ENCODE results near the gene IPO4.
"Not testable (repeated sequence)": the region's sequence is repeated elsewhere in the genome, so short reads cannot be mapped to it uniquely, and the experiment has no call there.

The IPO4 gene

DNA sequence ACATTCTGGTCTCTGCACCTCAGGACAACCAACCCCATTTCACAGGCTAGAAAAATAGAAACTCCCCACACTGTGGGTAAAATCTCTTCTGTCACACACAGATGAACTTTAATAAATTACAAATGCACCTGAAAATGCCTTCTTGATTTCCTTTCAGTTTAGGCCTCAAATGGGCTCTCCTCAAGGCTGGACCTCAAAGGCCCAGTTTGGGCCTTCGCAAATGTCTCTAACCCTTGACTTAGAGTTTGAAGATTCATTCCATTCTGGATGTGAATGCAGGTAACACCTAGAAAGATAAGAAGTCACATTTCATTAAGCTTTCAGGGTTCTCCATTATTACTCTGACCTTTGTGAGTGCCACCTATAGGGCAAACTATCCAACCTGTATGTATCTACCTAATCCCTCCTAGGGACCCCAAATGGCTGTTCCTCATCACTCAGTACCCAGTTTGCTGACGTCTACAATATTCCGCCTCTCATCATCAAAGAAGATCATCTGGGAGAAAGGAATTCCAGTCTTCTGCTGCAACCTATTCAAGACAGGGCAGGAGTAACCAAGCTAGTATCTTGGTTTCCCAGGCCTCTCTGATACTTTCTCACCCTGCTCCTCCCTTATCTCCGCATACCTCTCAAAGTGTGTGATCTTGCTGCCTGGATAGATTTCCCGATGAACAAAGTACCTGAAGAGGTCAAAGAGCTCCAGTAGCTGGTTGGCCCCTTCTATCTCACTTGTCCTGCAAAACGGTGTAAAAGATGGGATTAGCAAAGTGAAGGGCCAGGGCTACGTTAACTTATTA, 25.4 kb upstream of the IPO4 start:
- DNase-seq (ENCODE audit: insufficient read length) (no peak), FAIRE-seq (no peak)
- no peak for TF ChIP-seq TAF1 (IDR thresholded peaks at IDR 0.05; ENCODE audit: borderline replicate concordance, low read depth, low read length)
- TF ChIP-seq POLR2AphosphoS5 (IDR thresholded peaks at IDR 0.05; ENCODE audit: low read depth, low read length) = no peak
- TF ChIP-seq POLR2A (IDR thresholded peaks at IDR 0.05; ENCODE audit: low read depth, low read length) = no peak

DNA sequence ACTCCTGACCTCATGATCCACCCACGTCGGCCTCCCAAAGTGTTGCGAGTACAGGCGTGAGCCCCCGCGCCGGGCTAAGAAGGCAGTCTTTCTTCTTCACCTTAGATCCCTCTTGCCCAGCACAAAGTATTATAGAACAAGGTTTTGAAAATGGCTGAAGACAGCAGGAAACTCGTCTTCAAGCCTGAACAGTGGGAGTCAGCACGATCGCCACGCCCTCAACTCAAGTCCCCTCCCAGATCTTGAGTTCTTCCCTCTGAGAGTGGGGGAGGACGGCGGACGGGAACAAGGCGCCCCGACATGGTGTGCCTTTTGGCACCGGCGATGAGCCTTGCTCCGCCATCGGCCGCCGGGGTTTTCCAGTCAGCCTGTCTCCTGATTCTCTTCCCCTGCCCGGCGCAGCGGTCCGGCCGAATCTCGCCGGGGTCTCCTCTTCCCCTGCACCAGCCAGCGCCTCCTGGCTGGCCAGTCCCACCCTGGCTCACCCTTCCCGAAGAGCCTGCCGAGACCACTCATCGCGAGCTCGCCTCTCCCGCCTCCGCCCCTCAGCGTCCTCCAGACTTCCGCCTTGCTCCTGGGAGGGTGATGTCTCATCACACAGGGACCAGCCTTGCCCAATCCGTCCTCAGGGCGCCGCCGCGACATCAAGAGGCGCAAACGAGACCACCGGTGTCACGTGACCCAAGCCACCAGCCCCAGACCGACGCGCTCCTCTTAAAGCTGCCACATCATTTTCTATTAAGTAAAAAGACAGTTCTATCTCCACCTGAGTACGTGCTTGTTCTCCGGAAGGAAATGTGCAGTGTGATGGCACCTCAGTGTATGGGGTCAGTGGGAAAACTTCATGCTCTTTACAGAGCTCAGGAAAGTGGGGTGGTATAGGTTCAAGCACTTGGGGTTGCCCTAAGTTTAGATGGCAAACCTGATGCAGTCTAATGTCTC, 24.6 kb upstream of the IPO4 start, which contains the start of gene CHMP4A:
TSS of gene CHMP4A (minus strand) at position 565 of the 942 bp plus-strand sequence. CDS start at position 516, 49 bp downstream.
- peak; percentile 97 for TF ChIP-seq POLR2AphosphoS5 (IDR thresholded peaks at IDR 0.05; ENCODE audit: low read depth, low read length)
- TF ChIP-seq TAF1 (IDR thresholded peaks at IDR 0.05; ENCODE audit: borderline replicate concordance, low read depth, low read length) = peak; percentile 28; the same call in 1 of the 2 replicates
- TF ChIP-seq POLR2A (IDR thresholded peaks at IDR 0.05; ENCODE audit: low read depth, low read length) = peak; percentile 98
- peak; percentile 93 for FAIRE-seq

DNA sequence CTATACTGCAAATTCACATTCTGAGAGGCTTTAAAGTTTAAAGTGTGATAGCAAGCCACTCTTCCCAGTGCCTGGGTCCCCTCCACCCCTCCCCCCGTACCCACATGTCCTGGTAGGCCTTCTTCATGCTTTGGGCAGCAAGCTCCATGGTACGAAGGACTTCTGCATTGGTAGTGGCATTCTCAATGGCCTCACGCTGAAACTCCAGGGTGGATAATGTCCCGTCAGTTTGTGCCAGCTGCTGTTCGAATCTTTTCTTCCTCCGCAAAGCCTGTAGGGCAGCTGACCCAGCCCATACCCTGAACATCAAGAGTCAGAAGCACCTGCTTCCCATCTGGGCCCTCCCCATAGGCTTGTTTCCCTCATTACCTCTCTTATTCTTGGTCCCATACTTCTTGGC, 22.7 kb upstream of the IPO4 start:
- TF ChIP-seq TAF1 (IDR thresholded peaks at IDR 0.05; ENCODE audit: borderline replicate concordance, low read depth, low read length) (no peak), POLR2A (IDR thresholded peaks at IDR 0.05; ENCODE audit: low read depth, low read length) (no peak), POLR2AphosphoS5 (IDR thresholded peaks at IDR 0.05; ENCODE audit: low read depth, low read length) (no peak; the same call in 1 of the 2 replicates)
- FAIRE-seq (no peak), DNase-seq (ENCODE audit: insufficient read length) (no peak)

More for the DNA sequence above, 24.6 kb upstream of the IPO4 start, which contains the start of gene CHMP4A:
- peak; percentile 90 for DNase-seq (ENCODE audit: insufficient read length)

DNA sequence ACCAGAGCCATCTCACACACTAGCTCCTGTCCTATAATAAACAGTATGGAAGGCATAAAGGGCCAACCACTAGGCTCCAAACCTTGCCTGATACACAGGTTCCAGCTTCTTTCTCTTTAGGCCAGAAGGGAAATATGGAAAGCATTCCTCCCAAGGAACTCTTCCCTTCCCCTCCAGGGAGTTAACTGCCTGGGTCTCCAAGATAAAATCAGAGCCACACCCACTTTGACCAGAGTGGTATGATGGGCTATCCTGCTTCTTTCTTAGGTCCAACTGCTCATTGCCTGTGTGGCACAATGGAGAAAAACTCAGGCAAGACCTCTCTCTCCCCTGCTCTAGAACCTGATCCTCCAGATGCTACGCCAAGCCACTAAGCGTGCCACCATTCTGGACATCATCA, 19.0 kb upstream of the IPO4 start:
- FAIRE-seq = no peak
- no peak for DNase-seq (ENCODE audit: insufficient read length)
- TF ChIP-seq POLR2A (IDR thresholded peaks at IDR 0.05; ENCODE audit: low read depth, low read length) = no peak
- no peak for TF ChIP-seq POLR2AphosphoS5 (IDR thresholded peaks at IDR 0.05; ENCODE audit: low read depth, low read length)
- TF ChIP-seq TAF1 (IDR thresholded peaks at IDR 0.05; ENCODE audit: borderline replicate concordance, low read depth, low read length) = no peak

DNA sequence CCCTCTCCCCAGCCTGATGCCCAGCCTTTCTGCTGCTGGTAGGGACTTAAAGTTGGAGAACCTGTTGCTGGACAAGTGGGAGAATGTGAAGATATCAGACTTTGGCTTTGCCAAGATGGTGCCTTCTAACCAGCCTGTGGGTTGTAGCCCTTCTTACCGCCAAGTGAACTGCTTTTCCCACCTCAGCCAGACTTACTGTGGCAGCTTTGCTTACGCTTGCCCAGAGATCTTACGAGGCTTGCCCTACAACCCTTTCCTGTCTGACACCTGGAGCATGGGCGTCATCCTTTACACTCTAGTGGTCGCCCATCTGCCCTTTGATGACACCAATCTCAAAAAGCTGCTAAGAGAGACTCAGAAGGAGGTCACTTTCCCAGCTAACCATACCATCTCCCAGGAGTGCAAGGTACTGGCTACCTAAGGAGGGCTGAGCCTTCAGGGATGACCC, 18.5 kb upstream of the IPO4 start:
- DNase-seq (ENCODE audit: insufficient read length) (no peak), FAIRE-seq (no peak)
- TF ChIP-seq TAF1 (IDR thresholded peaks at IDR 0.05; ENCODE audit: borderline replicate concordance, low read depth, low read length) = no peak
- no peak for TF ChIP-seq POLR2A (IDR thresholded peaks at IDR 0.05; ENCODE audit: low read depth, low read length)
- TF ChIP-seq POLR2AphosphoS5 (IDR thresholded peaks at IDR 0.05; ENCODE audit: low read depth, low read length) = no peak

DNA sequence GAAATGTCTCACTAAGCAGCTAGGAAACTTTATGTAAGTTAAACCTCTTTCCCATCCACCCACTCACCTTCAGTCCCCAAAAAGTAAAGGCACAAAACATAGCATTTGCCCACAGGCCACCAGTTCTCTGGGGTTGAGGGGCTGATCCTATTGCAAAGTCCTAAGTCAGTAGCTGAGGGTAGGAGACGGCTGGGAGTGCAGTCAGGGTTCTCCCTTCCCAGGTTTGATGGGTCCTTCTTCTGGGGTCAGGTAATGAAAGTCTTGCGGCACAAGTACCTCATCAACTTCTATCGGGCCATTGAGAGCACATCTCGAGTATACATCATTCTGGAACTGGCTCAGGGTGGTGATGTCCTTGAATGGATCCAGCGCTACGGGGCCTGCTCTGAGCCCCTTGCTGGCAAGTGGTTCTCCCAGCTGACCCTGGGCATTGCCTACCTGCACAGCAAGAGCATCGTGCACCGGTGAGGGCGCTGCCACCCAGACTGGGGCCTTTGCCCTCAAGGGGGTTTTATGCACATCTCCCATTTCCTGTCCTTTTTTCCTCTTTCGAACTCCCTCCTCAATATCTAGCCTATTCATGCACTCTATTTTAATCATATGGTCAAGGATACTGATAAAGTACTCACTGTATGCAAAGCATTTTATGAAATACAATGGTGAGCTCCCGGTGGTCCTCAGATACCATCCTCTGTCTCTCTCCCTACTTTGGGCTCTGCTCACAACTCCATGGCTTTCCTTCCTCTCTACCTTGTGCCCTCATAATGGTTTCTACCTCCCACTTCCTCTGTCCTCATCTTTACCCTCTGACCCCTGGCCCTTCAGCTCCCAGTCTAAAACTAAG, 17.9 kb upstream of the IPO4 start:
- no peak for DNase-seq (ENCODE audit: insufficient read length)
- TF ChIP-seq POLR2A (IDR thresholded peaks at IDR 0.05; ENCODE audit: low read depth, low read length) (no peak), POLR2AphosphoS5 (IDR thresholded peaks at IDR 0.05; ENCODE audit: low read depth, low read length) (no peak), TAF1 (IDR thresholded peaks at IDR 0.05; ENCODE audit: borderline replicate concordance, low read depth, low read length) (no peak)
- FAIRE-seq = no peak

DNA sequence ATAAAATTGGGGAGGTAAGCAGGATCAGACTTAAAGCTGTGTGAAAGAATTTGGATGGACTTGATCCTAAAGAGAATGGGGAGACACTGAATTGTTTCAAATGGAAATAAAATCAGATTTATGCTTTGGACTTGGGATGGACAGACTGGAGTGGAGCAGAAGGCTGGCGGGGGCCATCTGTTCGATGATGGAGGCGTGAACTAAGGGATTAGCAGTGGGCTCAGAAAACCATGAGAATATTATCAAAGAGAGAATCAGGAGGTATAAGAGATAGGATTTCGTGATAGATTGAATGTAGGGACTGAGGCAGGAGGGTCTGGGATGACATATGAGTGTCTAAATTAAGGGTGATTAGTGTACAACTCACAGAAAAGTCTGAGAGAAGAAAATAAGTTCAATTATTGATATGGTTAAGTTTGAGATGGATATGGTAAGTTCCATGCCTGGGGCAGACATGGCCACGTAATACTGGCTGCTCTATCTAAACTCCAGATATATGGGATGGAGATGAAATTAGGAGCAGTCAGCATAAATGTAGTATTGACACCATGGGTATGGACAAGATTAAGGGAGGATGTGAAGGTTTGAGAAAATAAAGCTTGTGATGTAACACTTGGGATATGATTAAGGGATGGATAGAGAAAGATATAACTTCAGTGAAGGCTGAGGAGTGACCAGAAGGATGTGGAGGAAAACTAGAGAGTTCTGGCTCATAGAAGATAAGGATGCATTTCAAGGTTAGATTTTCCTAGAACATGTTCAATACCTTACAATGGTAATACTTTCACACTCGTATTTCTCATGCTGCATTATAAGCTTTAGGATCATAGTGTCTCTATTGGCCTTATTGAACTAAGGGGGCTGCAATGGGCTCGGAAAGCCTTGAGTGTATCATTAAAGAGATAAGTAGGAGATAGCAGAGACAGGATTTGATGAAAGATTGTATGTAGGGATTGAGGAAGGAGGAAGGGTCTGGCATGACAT, 15.8 kb upstream of the IPO4 start:
- DNase-seq (ENCODE audit: insufficient read length) = no peak
- FAIRE-seq = no peak

DNA sequence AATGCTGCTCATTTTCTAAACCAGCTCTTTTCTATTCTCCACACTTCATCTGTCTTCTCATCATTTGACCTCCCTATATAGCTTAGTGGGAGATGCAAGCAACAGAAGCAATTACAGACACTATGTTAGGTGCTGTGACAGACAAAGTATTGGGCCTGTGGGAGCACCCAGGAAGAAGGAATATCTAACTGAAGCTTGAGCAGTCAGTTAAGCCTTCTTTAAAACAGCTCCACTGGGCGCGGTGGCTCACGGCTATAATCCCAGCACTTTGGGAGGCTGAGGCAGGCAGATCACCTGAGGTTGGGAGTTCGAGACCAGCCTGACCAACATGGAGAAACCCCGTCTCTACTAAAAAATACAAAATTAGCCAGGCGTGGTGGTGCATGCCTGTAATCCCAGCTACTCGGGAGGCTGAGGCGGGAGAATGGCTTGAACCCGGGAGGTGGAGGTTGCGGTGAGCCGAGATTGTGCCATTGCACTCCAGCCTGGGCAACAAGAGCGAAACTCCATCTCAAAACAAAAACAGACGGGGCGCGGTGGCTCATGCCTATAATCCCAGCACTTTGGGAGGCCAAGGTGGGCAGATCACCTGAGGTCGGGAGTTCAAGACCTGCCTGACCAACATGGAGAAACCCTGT, 14.8 kb upstream of the IPO4 start:
- not testable (repeated sequence) for DNase-seq (ENCODE audit: insufficient read length); FAIRE-seq

More for the DNA sequence above, 15.8 kb upstream of the IPO4 start:
- TF ChIP-seq POLR2AphosphoS5 (IDR thresholded peaks at IDR 0.05; ENCODE audit: low read depth, low read length) (no peak), POLR2A (IDR thresholded peaks at IDR 0.05; ENCODE audit: low read depth, low read length) (0 out of 2 replicates have a peak, but pooled peaks have one; percentile 1), TAF1 (IDR thresholded peaks at IDR 0.05; ENCODE audit: borderline replicate concordance, low read depth, low read length) (no peak)

DNA sequence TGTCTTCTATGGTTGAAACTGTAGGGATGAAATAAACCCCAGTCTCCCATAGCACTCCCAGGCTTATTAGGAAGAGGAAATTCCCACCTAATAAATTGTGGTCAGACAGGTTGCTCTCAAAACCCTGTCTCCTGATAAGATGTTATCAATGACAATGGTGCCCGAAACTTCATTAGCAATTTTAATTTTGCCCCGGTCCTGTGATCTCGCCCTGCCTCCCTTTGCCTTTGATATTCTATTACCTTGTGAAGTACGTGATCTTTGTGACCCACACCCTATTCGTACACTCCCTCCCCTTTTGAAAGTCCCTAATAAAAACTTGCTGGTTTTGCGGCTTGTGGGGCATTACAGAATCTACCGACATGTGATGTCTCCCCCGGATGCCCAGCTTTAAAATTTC, 13.9 kb upstream of the IPO4 start:
- not testable (repeated sequence) for DNase-seq (ENCODE audit: insufficient read length)

More for the DNA sequence above, 13.9 kb upstream of the IPO4 start:
- FAIRE-seq = not testable (repeated sequence)

Measured in GM12892 (cell line).